Sigmoid colon (tissue), 4 donors: ENCODE data around the gene HTR2A.

ENCODE experiments used
- POLR2A ChIP-seq, 2 donors: fragments of 450-650 bp; IDR thresholded peaks; one replicate each; pipeline ENCODE4 v1.6.1; 2016; ENCODE audit warnings: antibody characterized with exemption in 2 of 2, mild to moderate bottlenecking in 2 of 2, moderate library complexity in 2 of 2
- POLR2AphosphoS5 ChIP-seq, 4 donors: sonication (generic); formaldehyde crosslinking; IDR thresholded peaks; one replicate each; pipeline ENCODE4 v1.6.1; 2017; ENCODE audit warnings: antibody characterized with exemption in 4 of 4
- TF ChIP-seq, protein P1 (sequence below), 4 experiments: fragments of 450-650 bp in 3 of 4; fragments of 200-600 bp in 1 of 4; IDR thresholded peaks; one replicate each; pipeline ENCODE4 v1.5.1; 2016 to 2019; ENCODE audit warnings: antibody characterized with exemption in 4 of 4, mild to moderate bottlenecking in 3 of 4, moderate library complexity in 2 of 4

DNA sequence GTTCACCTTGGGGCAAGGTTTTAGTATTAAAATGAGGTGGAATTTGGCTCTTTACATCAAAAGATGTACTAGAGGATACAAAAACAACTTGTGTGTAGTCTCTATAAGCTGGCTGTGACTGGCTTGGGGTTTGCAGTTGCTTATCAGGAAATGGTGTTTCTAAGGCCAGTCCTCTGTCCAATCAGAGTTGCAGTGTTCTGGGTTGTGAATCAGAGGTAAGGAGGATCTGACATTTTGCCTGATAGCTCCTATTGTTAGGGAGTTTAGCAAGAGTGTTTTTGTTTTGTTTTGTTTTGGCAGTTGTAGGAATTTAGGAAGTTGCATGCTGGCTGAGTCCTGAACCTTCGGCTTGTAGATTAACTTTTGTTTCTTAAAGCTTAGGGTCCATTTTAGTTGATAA lies 79.8 kb downstream of the HTR2A start:
- no peak for TF ChIP-seq POLR2AphosphoS5 (IDR thresholded peaks at IDR 0.05)
- TF ChIP-seq, protein P1, sequence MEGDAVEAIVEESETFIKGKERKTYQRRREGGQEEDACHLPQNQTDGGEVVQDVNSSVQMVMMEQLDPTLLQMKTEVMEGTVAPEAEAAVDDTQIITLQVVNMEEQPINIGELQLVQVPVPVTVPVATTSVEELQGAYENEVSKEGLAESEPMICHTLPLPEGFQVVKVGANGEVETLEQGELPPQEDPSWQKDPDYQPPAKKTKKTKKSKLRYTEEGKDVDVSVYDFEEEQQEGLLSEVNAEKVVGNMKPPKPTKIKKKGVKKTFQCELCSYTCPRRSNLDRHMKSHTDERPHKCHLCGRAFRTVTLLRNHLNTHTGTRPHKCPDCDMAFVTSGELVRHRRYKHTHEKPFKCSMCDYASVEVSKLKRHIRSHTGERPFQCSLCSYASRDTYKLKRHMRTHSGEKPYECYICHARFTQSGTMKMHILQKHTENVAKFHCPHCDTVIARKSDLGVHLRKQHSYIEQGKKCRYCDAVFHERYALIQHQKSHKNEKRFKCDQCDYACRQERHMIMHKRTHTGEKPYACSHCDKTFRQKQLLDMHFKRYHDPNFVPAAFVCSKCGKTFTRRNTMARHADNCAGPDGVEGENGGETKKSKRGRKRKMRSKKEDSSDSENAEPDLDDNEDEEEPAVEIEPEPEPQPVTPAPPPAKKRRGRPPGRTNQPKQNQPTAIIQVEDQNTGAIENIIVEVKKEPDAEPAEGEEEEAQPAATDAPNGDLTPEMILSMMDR (IDR thresholded peaks at IDR 0.05), result no peak
- no peak for TF ChIP-seq POLR2A (IDR thresholded peaks at IDR 0.05)
